SHP77 treated with DMSO at 0.1 percent for 48 hours (cell line): ENCODE measurements around the gene ADAMTS14.
"Not testable (repeated sequence)": the region's sequence is repeated elsewhere in the genome, so short reads cannot be mapped to it uniquely, and the experiment has no call there.

ENCODE experiments used
- DNase-seq: peaks from one replicate; lab custom pipeline; 2025; lab: John Stamatoyannopoulos, UW

Gene ADAMTS14

DNA sequence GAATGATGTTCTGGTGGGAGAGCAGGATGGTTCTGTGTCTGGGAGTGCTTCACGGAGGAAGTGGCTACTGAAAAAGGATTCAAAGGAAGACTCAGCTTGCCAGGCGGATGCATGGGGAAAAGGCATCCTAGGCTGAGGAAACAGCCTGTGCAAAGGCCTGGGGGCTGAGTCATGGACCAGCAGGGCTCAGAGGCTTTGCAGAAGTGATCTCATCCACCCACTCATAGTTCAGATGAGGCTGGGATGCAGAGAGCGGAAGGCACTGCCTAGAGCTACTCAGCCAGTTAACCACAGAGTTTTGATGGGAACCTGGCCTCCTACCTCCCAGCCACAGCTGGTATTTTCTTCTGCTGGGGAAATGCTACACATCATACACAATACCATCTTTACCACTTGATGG is 15.8 kb upstream of the ADAMTS14 start:
- DNase-seq = no peak

DNA sequence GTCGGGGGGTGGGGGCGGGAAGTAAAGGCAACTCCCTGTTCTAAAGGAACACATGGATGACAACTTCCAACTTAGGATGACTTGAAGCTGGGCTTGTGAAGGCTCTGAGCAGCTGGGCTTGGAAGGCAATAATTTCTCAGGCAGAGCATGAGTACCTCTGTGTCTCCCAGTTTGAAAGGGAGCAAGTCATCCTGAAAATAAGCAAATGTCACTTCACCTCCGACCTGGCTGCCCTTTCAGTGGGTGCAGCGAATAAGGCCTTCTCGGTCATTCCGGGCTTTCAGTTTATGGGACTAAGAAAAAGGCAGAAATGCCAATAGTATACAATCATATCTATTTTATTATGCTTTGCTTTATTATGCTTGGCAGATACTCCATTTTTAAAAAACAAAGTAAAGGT is 15.3 kb upstream of the ADAMTS14 start:
- no peak for DNase-seq

DNA sequence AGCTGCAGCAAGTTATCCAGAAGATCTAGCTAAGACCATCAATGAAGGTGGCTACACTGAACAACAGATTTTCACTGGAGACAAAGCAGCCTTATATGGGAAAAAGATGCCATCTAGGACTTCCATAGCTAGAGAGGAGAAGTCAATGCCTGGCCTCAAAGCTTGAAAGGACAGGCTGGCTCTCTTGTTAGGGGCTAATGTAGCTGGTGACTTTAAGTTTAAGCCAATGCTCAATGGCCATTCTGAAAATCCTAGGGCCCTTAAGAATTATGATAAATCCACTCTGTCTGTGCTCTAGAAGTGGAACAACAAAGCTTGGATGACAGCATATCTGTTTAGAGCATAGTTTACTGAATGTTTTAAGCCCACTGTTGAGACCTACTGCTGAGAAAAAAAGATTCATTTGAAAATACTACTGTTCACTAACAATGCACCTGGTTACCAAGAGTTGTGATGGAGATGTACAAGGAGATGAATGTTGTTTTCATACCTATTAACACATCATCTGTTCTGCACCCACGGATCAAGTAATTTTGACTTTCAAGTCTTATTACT is 13.6 kb upstream of the ADAMTS14 start:
- DNase-seq = no peak

DNA sequence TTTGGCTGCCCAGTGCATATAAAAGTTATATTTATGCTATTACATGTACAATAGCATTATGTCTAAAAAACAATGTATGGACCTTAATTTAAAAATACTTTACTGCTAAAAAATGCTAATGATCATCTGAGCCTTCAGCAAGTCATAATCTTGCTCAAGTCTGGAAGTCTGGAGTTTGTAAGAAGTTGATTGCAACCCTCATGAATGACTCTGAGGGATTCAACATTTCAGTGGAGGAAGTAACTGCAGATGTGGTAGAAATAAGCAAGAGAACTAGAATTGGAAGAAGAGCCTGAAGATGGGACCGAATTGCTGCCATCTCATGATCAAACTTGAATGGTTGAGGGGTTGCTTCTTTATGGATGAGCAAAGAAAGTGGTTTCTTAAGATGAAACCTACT is 13.0 kb upstream of the ADAMTS14 start:
- no peak for DNase-seq

DNA sequence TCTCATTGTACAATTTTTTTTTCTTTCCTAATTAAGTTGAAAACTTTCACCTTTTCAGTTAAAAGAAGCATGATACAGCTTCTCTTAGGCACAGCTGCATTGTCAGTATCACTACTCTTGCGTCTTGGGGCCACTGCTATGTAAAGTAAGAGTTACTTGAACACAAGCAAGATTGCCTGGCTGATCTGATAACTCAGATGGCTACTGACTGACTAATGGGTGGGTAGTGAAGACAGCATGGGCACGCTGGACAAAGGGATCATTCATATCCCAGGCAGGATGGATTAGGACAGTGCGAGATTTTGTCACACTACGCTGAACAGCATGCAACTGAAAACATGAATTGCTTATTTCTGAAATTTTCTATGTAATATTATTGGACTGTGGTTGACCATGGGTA is 11.6 kb upstream of the ADAMTS14 start:
- no peak for DNase-seq

DNA sequence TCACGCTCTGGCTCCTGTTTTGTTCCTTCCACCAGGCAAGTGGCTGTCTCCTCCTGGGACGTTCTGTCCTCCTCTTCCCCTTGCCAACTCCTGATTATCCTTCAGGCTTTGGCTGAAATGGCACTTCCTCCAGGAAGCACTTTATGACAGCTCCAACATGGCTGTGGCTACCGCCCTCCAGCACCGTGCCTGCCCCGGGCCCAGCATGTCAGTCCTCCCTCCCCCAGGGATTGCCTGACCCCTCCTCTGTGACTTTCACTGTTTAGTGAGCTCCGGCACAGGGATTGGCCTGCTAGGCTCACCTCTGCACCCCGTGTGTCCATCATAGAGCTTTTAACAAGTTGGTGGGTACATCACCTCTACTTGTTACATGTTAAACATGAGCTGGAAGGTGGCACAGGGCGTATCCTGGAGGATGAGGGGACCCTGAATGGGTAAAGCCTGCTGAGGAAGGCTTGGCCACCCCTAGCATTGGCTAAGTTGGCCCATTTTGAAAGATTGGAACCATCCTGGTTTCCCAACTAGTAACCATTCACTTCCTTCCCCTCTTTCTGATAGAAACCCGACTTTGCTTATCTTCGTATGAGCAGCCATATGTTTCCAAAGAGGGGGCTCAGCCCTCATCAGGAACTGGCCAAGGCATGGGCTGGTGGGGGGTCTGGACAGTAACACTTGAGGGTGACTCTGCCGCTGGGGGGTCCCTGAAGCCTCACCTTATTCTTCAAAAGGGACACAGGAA is 10.5 kb upstream of the ADAMTS14 start:
- no peak for DNase-seq

DNA sequence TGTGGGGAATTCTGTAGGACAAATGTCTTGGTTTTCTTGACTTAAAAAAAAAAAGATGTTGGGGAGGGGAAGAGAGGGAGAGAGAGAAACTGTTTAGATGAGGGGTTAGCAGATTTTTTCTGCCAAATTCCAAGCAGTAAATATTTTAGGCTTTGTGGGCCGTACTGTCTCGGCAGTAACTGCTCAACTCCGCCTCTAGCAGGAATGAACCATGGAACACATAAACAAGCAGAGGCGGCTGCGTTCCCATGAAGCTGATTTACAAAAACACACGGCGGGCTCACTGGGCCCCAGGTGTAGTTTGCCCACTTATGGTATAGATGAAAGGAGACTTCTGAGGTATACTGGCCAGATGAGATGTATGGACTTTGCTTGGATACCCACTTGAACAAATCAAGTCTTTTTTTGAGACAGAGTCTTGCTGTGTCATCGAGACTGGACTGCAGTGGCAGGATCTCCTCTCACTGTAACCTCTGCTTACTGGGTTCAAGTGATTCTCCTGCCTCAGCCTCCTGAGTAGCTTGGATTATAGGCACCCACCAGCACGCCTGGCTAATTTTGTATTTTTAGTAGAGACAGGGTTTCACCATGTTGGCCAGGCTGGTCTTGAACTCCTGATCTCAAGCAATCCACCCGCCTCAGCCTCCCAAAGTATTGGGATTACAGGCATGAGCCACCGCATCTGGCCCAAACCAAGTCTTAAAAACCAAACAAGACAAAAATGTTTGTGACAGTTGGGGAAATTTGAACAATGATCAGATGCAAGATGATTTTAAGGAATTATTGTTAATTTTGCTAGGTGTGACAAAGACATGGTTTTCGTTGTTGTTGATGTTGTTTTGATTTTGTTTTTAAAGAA is 9.7 kb upstream of the ADAMTS14 start:
- no peak for DNase-seq

DNA sequence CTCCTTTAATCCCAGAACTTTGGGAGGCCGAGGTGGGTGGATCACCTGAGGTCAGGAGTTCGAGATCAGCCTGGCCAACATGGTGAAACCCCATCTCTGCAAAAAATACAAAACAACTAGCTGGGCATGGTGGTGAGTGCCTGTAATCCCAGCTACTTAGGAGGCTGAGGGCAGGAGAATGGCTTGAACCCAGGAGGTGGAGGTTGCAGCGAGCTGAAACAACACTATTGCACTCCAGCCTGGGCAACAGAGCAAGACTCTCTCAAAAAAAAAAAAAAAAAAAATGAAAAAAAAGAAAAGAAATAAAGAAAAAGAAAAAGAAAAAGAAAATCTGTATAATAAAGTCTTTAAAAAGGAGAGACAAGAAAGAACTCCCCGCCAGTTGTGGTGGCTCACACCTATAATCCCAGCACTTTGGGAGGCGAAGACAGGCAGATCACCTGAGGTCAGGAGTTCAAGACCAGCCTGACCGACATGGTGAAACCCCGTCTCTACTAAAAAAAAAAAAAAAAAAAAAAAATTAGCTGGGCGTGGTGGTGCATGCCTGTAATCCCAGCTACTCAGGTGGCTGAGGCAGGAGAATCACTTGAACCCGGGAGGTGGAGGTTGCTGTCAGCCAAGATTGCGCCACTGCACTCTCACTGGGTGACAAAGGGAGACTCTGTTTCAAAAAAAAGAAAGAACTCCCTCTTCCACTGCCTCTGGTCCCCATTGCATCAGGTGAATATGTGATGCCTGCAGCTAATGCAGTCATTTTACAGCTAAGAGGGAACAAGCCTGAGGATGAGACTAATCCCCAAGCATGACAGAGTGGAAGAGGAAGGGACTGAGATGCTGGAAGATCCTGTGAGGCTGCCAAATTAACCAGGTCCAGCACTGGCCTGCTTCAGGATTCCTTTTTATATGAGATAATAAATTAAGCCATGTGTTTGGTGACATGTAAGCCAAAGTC is 8.6 kb upstream of the ADAMTS14 start:
- not testable (repeated sequence) for DNase-seq

DNA sequence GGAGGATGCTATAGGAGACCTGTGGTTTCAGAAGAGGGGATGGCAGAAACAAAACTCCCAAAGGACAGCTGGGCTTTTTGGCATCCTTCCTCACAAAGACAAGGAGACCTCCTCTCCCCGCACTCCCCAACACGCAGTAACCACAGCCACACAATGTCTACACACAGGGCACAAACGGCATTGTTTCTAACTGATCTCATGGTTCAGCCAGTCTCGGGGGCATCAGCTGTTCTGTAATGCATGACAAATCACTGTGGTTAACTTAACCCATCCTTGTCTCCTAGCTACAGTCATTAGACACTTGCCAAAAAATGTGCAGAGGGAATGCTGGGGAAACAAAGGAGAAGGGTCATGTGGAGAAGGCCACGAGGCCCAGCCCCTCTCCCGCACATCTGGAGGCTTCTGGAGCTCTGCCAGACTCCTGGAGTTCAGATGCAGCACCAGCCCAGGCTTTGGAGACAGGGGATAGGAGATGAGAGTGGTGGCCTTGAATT is 7.6 kb upstream of the ADAMTS14 start:
- DNase-seq = no peak

DNA sequence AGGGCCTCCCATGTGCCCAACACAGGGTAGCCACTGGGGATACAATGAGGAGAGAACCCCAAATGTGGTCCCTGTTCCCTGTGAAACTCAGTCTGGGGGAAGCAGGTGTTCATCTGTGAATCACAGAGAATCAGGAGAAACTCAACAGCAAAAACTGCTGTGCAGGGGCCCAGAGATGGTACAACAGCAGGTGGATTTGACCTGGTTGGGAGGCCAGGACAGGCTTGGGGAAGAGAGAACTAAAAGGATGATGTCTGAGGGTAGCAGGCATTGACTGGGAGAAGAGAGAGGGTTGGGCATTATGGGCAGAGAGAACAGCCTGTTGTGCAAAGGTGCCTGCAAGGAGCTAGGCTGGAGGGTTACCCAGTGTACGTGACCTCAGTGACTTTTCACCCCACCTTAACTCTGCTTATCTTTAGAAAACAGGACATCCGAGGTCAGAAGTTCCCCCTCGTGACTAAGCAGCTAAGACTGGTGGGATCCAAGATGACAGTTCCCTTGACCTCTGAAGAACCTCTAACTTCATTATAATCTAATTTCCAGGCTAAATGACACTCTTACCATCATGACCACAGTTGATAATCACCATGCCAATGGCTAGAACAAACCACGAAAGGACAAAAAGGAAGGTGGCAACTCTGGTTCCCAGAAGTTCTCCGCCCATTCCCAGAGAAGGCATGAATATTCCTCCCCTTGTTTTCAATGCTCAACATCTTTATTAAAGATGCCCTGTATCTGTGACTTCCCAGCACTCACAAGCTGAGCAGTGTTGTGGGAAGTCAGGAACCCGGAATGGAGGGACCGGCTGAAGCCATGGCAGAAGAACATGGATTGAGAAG is 5.1 kb upstream of the ADAMTS14 start:
- DNase-seq = no peak

DNA sequence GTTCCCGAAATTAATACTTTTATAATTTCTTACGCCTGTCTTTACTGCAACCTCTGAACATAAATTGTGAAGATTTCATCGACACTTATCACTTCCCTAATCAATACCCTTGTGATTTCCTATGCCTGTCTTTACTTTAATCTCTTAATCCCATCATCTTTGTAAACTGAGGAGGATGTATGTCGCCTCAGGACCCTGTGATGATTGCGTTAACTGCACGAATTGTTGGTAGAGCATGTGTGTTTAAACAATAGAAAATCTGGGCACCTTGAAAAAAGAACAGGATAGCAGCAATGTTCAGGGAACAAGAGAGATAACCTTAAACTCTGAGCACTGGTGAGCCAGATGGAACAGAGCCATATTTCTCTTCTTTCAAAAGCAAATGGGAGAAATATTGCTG is 4.5 kb upstream of the ADAMTS14 start:
- DNase-seq = not testable (repeated sequence)

DNA sequence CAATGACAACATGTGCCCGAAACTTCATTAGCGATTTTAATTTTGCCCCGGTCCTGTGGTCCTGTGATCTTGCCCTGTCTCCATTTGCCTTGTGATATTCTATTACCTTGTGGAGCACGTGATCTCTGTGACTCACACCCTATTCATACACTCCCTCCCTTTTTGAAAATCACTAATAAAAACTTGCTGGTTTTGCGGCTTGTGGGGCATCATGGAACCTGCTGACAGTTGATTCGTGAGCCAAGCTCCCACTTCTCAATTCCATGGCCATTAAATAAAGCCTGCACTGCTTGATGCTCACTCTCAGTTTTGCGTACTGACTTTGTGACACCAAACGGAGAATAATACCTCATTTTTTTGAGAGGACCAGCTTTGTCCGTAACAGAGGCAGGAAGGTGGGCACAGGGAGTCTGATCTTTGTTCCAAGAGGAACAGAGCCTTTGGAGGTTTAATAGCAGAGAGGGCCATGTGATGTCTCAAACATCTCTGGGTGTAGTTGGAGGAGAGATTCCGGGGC is 3.8 kb upstream of the ADAMTS14 start:
- no peak for DNase-seq

DNA sequence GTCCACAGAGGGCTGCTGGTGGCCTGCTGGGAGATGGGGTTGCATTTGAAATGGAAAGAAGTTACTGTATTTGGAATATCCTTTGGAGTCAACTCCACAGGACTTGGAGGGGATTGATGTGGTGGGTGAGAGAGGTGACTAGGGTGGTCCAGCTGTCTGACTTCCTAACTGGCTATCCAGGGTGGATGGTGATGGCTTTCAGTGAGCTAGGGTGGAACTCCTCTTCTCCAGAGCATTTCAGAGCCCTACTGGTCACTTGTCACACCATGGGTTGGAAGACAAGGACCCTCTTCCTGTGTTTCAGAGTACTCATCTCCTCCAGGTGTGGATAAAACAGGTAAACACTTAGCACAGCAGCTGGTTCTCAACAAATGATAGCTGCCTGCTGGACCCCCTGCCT is 3.3 kb upstream of the ADAMTS14 start:
- no peak for DNase-seq

DNA sequence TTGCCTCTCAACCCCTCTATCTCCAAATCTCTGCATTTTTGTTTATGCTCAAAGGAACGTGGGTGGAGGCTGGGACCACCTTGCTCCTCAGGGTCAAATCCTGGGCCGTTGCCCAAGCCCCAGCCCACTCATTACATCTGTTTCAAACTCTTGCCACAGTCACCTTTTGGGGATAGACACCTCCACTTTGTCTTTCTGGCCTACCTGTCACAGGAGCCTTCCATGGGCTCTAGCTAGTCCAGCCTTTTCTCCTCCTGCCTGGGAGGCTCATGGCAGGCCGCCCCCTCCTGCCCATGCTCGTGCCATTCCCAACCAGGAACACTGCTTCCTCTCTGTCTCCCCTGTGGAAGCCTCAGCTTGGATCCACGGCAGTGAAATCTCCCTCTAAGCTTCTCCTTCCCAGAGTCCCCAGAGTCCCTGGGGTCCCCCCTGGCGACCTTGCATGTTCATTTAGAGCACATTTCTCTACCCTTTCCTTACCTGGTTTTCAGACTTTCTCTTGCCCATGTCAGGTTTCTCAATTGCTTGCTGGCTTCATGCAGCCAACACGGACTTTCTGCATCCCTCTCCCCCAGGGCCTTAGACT is 2.5 kb upstream of the ADAMTS14 start:
- DNase-seq = no peak

DNA sequence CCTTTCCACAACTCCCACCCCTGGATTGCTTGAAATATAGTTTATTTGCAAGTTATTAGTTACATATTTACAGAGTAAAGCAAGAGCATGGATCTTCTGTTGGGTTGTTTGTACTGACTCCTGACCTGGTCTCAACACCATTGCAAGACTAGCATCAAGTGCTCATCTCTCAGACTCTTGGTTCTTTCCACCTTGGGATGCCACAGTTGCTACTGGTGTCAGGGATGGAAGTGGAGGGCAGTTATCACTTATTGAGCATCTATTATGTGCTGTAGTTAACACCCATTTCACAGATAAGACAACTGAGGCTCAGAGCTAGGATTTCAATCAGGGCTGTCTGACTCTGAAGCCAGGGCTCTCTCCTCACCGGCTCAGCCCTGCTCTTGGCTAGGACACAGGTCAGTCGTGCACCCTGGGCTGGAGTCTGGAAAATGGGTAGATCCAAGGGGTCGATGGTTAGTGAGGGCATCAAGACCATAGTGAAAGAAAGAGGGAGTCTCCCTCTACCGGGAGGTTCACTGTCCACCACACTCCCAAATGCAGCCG is 614 bp upstream of the ADAMTS14 start:
- no peak for DNase-seq

DNA sequence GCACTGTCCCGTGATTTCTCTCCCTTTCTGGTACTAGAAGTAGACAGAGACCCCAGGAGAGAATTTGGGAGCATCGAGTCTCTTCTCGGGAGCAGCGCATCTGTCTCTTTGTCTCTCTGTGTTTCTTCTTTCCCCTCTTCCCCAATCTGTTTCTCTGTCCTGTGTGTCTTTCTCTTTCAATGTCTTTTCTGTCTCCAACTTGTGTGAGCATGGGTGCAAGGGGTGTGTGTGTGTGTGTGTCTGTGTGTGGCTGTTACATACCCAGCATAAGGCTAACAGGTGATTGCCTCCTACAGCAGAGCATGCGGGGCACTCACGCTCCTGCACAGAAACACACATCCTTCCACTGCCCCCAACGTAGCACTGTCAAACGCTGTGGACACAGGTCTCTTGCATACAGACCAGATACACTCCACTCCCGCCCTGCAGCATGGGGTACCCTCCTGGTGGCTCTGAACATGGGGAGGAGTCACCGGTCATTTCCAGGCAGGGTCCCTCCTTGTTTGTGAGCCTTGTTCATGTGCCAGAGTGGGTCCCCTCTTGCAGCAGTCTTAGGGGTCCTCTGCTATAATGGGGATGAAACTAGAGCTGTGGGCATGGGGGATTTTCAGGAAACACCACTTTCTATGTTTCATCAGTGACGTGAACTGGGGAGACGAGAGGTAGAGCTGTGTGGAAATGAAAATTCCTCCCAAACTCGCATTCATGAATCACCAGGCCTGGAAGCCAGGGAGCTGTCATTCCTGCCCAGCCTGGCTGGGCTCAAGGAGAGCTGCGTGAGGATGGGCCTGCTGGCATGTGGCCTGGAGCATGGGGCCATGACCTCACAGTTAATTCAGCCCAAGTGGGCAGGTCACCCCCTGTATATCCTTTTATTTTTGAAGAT is 980 bp downstream of the ADAMTS14 start:
- DNase-seq = no peak

DNA sequence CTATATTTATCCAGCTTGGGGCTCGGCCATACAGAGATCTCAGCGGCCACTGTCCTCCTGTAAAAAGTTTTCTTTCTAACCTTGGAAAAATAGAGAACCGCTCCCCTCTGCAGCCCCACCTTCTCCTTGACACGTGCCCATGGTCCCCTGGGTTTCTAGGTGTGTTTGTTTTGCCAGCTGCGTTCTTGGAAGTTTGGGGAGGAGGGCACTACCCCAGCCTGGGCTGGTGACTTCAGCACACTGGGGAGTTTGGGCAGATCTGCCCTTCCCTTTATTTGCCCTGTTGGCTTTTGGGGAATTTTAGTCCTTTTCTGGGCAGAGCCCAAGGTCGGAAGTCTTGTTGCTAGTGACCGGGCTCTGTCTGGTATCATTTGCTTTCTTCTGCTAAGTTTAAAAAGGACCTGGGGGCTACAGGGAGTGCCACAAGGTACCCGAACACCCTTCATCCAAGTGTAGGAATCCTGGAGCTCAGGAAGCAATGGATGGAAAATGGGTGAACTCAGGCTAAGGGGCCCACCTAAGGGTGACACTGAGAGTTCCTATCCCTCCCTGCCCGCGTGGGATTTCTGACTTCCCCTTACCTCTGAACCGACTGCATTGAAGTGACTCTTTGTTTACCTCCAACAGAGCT is 1.7 kb downstream of the ADAMTS14 start:
- DNase-seq = no peak
